ENCODE measurements around the gene TESPA1. TPM values are rescaled to one million over a fixed set of nuclear protein-coding genes. Genes with fewer than 3 reads are reported as not detected.

The TESPA1 gene
- total and polyA plus RNA-seq, 2 experiments from 2014 or later, result 0.34 TPM; not detected in 1

DNA sequence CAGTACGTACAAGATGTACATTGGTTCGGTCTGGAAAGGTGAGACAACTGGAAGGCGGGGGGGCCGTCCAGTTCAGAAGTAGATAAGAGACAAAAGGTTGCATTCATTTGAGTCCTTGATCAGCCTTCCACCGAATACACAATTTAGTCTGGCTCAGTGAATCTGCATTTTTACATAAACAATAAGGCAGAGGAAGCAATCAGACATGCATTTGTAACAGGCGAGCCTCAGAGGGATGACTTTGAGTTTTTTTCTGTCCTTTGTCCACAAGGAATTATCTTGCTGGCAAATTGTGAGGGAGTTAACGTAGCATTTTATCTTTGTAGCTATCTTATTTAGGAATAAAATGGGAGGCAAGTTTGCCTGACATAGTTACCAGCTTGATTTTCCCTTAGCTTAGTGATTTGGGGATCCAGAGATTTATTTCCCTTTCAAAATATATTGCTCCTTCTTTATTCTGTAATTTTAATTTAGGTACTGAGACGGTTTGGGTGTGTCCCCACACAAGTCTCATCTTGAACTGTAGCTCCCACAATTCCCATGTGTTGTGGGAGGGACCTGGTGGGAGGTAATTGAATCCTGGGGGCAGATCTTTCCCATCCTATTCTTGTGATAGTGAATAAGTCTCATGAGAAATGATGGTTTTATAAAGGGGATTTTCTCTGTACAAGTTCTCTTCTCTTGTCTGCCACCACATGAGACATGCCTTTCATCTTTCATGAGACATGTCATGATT is 59.4 kb downstream of the TESPA1 start:
- Mint-ChIP-seq H3K4me1 (peaks cover 18% of the 10 kb centered on the region; the same call in 2 of the 3 replicates), H3K4me3 (no peak overlapping the region), H3K27me3 (ENCODE audit: insufficient read depth, low read depth, poor library complexity) (peaks cover 8% of the 10 kb centered on the region), H3K9me3 (peaks cover 30% of the 10 kb centered on the region), H3K36me3 (ENCODE audit: low read depth) (peaks cover 16% of the 10 kb centered on the region), H3K27ac (no peak overlapping the region)
- H2AFZ ChIP-seq, result no peak overlapping the region
- H3K4me1 ChIP-seq (ENCODE audit: insufficient read depth), result peaks cover 11% of the 10 kb centered on the region
- H4K20me1 ChIP-seq (replicated peaks; ENCODE audit: insufficient read depth), result no peaks in the 10 kb centered on the region
- H3K79me2 ChIP-seq (replicated peaks; ENCODE audit: insufficient read depth), result no peaks in the 10 kb centered on the region
- no peak for ATAC-seq
- H3F3A ChIP-seq (replicated peaks; ENCODE audit: low read depth), result no peaks in the 10 kb centered on the region
- H3K27ac ChIP-seq (ENCODE audit: low read depth), result no peak overlapping the region
- TF ChIP-seq POLR2AphosphoS5 (IDR thresholded peaks at IDR 0.05; ENCODE audit: low read depth), result no peak
- TF ChIP-seq REST (IDR thresholded peaks at IDR 0.05; ENCODE audit: unreplicated experiment), result no peak
- H3K4me3 ChIP-seq, result no peak overlapping the region
- H3K27me3 ChIP-seq (ENCODE audit: insufficient read depth), result peaks cover 16% of the 10 kb centered on the region; the same call in 1 of the 2 replicates
- no peak for DNase-seq (ENCODE audit: low spot score)
- H3K36me3 ChIP-seq (ENCODE audit: insufficient read depth), result no peaks in the 10 kb centered on the region; the same call in 1 of the 2 replicates
- H3K4me2 ChIP-seq, result 0 out of 2 replicates have a peak overlapping the region, but pooled peaks have one; percentile 23
- no peaks in the 10 kb centered on the region for H3K9me2 ChIP-seq (ENCODE audit: insufficient read depth)

DNA sequence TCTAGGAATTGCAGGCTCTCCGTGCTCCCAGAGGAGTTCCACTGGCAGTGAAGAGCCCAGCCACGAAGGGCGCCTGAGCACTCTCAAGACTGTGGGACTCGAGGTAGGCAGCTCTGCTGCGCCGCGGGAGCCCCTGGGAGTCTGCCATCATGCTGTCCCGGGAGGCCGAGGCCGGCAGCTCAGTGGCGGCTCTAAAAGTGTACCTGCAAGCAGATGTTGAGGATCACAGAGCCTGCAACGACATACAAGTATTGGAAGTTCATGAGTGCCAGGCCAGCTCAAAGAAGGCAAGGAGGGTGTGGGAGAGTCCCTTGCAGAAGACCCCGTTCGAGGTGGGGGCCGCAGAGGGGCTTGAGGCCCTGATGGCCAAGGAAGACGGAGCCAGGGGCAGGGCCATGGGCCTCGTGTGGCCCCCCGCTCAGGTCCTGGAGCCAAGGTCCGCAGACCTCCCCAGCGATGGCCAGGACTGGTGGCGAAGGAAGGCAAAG is 67.5 kb downstream of the TESPA1 start:
- DNase-seq (ENCODE audit: low spot score) (peak; percentile 19), ATAC-seq (peak; percentile 33; the same call in 2 of the 3 replicates)
- Histone ChIP-seq H4K20me1 (replicated peaks; ENCODE audit: insufficient read depth) (no peaks in the 10 kb centered on the region), H3K4me3 (no peak overlapping the region), H3F3A (replicated peaks; ENCODE audit: low read depth) (no peaks in the 10 kb centered on the region), H3K4me2 (no peak overlapping the region), H3K79me2 (replicated peaks; ENCODE audit: insufficient read depth) (no peaks in the 10 kb centered on the region), H3K27ac (ENCODE audit: low read depth) (no peak overlapping the region), H2AFZ (no peak overlapping the region), H3K36me3 (ENCODE audit: insufficient read depth) (no peaks in the 10 kb centered on the region), H3K27me3 (ENCODE audit: insufficient read depth) (no peaks in the 10 kb centered on the region), H3K9me2 (ENCODE audit: insufficient read depth) (no peaks in the 10 kb centered on the region), H3K4me1 (ENCODE audit: insufficient read depth) (no peaks in the 10 kb centered on the region)
- H3K27me3 Mint-ChIP-seq (ENCODE audit: insufficient read depth, low read depth, poor library complexity), result no peaks in the 10 kb centered on the region
- H3K9me3 Mint-ChIP-seq, result peaks cover 10% of the 10 kb centered on the region; the same call in 2 of the 3 replicates
- H3K36me3 Mint-ChIP-seq (ENCODE audit: low read depth), result peaks cover 3% of the 10 kb centered on the region; the same call in 1 of the 3 replicates
- no peak overlapping the region for H3K27ac Mint-ChIP-seq
- no peak overlapping the region for H3K4me3 Mint-ChIP-seq
- no peaks in the 10 kb centered on the region; the same call in 2 of the 3 replicates for H3K4me1 Mint-ChIP-seq
- TF ChIP-seq ZNF462 (CRISPR knock-in tag; IDR thresholded peaks at IDR 0.05), result no peak
- TF ChIP-seq ETS1 (IDR thresholded peaks at IDR 0.05), result no peak
- TF ChIP-seq, protein P1, sequence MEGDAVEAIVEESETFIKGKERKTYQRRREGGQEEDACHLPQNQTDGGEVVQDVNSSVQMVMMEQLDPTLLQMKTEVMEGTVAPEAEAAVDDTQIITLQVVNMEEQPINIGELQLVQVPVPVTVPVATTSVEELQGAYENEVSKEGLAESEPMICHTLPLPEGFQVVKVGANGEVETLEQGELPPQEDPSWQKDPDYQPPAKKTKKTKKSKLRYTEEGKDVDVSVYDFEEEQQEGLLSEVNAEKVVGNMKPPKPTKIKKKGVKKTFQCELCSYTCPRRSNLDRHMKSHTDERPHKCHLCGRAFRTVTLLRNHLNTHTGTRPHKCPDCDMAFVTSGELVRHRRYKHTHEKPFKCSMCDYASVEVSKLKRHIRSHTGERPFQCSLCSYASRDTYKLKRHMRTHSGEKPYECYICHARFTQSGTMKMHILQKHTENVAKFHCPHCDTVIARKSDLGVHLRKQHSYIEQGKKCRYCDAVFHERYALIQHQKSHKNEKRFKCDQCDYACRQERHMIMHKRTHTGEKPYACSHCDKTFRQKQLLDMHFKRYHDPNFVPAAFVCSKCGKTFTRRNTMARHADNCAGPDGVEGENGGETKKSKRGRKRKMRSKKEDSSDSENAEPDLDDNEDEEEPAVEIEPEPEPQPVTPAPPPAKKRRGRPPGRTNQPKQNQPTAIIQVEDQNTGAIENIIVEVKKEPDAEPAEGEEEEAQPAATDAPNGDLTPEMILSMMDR (conservative IDR thresholded peaks at IDR 0.05; ENCODE audit: low read depth in 2 of 2), result no peak
- no peak for TF ChIP-seq ZNF331 (CRISPR knock-in tag; IDR thresholded peaks at IDR 0.05; ENCODE audit: low read depth)
- TF ChIP-seq JUNB (IDR thresholded peaks at IDR 0.05; ENCODE audit: unreplicated experiment), result no peak

Measured in GM23338 (cell line).